Renal pelvis (tissue), 12 donors: ENCODE measurements around the gene IL22RA1. TPM values are rescaled to one million over a fixed set of nuclear protein-coding genes. Genes with fewer than 3 reads are reported as not detected.

Experiments
- DNase-seq: peaks from one replicate; pipeline ENCODE4 v3.0.0-alpha.2; 2013
- long read RNA-seq, 16 experiments: transcript quantifications; one replicate each; lab custom pipeline, GENCODE V29; 2026
- polyA plus RNA-seq, 3 donors: library from polyadenylated mRNA; unstranded; fragments of 120-200 nt; gene quantifications; one replicate each; pipeline ENCODE4 v1.2.1, GENCODE V29; 2013; ENCODE audit not compliant: insufficient read length in 3 of 3

Gene IL22RA1, protein sequence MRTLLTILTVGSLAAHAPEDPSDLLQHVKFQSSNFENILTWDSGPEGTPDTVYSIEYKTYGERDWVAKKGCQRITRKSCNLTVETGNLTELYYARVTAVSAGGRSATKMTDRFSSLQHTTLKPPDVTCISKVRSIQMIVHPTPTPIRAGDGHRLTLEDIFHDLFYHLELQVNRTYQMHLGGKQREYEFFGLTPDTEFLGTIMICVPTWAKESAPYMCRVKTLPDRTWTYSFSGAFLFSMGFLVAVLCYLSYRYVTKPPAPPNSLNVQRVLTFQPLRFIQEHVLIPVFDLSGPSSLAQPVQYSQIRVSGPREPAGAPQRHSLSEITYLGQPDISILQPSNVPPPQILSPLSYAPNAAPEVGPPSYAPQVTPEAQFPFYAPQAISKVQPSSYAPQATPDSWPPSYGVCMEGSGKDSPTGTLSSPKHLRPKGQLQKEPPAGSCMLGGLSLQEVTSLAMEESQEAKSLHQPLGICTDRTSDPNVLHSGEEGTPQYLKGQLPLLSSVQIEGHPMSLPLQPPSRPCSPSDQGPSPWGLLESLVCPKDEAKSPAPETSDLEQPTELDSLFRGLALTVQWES
- polyA plus RNA-seq, result 1 to 10 TPM; 4.6 to 5.4 (median 4.7) TPM
- long read RNA-seq, donor 1, result 0 reads
- long read RNA-seq, donor 2, partial matches to known transcripts, result 0 of 4 reads
- long read RNA-seq, donor 2, other reads (novel, unspliced or antisense), result 0 of 4 reads
- long read RNA-seq, donor 3, result 0 reads
- long read RNA-seq, donor 4, result 0 reads
- long read RNA-seq, donor 5, result 0 reads
- long read RNA-seq, donor 6, partial matches to known transcripts, result 0 of 3 reads
- long read RNA-seq, donor 6, other reads (novel, unspliced or antisense), result 0 of 3 reads
- long read RNA-seq, donor 7, partial matches to known transcripts, result 0 of 2 reads
- long read RNA-seq, donor 7, other reads (novel, unspliced or antisense), result 0 of 2 reads
- long read RNA-seq, donor 8, result 0 reads
- long read RNA-seq, donor 9, result 0 reads
- long read RNA-seq, donor 10, partial matches to known transcripts, result 0 of 1 reads
- long read RNA-seq, donor 10, other reads (novel, unspliced or antisense), result 0 of 1 reads
- long read RNA-seq, donor 11, result 0 reads
- long read RNA-seq, donor 12, partial matches to known transcripts, result 0 of 1 reads
- long read RNA-seq, donor 12, other reads (novel, unspliced or antisense), result 0 of 1 reads
- long read RNA-seq, donor 13, result 0 reads
- long read RNA-seq, donor 14, result 0 reads
- long read RNA-seq, donor 15, partial matches to known transcripts, result 0 of 2 reads
- long read RNA-seq, donor 15, other reads (novel, unspliced or antisense), result 0 of 2 reads
- long read RNA-seq, donor 16, result 0 reads

GRCh38 chr1:24142546-24143534, at the start of gene IL22RA1:
Gene IL22RA1 (minus strand): TSS chr1:24143140. CDS start chr1:24143082, 58 bp downstream.
- no peak for DNase-seq

DNA sequence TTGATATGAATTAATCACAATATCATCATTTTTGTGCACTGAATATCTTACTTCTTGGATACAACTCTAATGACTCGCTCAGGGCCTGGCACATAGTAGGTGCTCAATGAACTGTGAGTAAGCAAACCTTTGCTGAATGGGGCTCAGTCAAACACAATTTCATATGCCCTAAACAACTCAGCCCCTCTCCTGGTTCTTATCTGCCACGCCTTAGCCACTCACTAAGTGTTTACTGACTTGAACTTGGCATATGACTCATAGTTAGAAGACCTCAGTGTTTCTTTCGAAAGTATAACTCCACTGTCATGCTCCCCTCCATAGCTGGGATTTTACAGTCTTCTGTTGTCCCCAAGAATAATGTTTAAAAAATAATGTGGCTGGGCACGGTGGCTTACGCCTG, 48.9 kb upstream of the IL22RA1 start:
- DNase-seq, result no peak

DNA sequence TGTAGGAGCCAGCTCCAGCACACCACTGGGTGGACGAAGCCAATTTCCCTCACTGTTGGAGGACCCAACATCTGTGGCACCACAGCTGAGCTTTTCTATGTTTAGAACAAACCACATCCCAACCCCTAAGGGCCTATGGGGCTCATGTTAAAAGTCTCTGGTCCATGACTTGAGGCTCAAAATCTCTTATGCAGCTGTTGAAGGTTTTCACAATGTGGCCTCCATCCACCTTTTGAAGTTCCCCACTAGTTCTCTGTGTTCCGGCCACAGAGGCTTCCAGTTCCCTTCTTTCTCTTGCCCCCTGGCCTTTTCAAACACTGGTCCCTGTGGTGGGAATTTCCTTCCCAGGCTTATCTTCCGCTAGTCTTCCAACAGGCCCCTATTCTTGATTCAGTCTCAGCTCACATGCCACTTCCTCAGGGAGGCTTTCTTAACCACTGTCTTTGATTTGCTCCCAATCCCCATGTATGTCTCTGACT, 48.1 kb upstream of the IL22RA1 start:
- DNase-seq, result no peak

- DNase-seq, result no peak
These were observed 46.6 kb upstream of the IL22RA1 start for GRCh38 chr1:24189528-24189927.

GRCh38 chr1:24186993-24187790, 44.3 kb upstream of the IL22RA1 start, which contains the start of gene IFNLR1:
Gene IFNLR1 (minus strand): TSS chr1:24187289. CDS start chr1:24187248, 41 bp downstream.
- DNase-seq, result peak; percentile 62

- no peak for DNase-seq
These were observed 43.7 kb upstream of the IL22RA1 start for GRCh38 chr1:24186711-24186992.

DNA sequence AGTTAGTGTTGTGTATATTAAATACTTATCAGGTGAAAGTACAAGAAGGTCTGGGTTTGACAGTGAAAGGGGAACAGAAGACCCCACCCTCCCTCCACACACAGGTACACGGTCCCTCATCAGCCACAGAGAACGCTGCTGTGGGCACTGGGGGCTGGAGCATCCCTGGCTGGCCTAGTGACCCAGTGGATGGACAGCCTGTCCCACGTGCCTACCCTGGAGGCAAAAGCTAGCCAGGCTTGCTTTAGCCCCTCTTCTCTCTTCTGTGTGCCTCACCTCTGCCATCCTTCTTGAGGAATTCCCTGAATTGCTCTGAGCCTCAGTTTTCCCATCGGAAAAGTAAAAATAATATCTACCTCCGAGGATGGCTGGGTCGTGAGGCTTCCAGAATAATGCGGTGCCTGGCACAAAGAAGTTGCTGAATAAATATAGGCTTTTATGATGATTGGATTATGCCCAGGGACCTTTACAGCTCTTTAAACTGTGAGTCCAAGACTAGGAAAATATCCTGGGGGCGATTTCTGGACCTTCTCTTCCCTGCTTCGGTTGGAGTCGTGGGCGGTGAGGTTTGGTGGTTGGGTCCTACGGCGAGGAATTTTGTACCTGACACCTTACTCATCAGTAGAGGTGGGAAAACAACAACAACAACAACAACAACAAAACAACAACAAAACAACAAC, 43.2 kb upstream of the IL22RA1 start:
- no peak for DNase-seq

GRCh38 chr1:24185076-24185475, 42.1 kb upstream of the IL22RA1 start:
- no peak for DNase-seq

DNA sequence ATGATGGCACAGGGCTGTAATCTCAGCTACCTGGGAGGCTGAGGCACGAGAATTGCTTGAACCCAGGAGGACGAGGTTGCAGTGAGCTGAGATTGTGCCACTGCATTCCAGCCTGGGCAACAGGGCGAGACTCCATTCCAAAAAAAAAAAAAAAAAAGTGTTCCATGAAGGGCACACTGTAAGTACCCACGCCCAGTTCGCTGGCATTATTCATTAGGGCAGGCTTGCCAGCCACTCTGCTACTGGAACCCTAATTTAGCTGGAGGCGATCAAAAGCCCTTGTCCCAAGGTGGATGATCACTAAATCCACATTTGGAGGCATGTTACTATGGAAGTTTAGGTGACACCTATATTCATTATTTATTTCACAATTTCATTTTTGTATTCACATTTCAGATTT, 39.1 kb upstream of the IL22RA1 start:
- no peak for DNase-seq

GRCh38 chr1:24181619-24182018, 38.7 kb upstream of the IL22RA1 start:
- DNase-seq, result no peak

DNA sequence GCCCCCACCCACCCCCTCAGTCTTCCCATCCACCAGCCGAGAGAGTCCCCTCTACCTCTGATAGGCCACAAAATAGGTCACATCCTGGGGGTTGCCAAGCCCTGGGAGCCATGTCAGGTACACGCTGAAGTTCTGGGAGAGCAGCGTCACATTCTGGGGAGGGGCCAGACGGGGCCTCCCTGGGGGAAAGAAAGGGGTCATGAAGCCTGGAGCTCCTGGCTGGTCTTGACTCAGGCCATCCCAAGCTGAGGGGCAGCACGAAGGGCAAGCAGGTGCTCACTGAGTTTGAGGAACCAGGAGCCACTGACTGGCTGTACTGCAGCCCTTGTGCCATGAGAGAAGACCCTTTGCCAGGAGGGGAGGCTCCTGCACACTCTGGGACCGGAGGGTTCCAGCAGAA, 37.7 kb upstream of the IL22RA1 start:
- DNase-seq, result no peak

- no peak for DNase-seq
These were observed 36.4 kb upstream of the IL22RA1 start for GRCh38 chr1:24179251-24179840.

- no peak for DNase-seq
These were observed 35.5 kb upstream of the IL22RA1 start for GRCh38 chr1:24178407-24178806.

- no peak for DNase-seq
These were observed 34.2 kb upstream of the IL22RA1 start for GRCh38 chr1:24177161-24177560.

DNA sequence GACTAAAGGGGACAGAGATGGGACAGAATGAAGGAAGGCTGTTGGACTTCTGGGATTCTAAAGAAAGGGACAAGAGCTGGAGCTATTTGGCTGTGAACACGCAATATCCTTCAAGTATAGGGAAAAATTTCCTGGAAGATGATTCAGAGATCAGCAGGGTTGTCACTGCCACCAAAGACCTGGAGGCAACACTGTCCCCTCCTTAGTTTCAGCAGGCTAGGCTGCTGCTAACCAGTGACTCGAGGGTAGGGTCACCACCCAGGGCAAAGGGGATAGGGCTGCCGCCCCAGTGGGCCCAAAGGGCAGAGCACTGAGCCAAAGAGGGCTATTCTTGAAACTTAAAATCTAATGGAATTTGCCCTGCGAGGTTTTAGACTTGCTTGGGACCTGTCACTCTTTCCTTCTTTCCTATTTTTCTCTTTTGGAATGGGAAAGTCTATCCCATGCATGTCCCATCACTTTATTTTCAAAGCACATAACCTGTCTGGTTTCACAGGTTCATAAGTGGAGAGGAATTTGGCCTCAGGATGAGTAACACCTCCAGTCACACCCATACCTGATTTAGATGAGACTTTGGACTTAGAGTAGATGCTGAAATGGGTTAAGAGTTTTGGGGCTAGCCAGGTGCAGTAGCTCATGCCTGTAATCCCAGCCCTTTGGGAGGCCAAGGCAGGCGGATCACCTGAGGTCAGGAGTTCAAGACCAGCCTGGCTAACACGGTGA, 32.3 kb upstream of the IL22RA1 start:
- DNase-seq, result no peak

DNA sequence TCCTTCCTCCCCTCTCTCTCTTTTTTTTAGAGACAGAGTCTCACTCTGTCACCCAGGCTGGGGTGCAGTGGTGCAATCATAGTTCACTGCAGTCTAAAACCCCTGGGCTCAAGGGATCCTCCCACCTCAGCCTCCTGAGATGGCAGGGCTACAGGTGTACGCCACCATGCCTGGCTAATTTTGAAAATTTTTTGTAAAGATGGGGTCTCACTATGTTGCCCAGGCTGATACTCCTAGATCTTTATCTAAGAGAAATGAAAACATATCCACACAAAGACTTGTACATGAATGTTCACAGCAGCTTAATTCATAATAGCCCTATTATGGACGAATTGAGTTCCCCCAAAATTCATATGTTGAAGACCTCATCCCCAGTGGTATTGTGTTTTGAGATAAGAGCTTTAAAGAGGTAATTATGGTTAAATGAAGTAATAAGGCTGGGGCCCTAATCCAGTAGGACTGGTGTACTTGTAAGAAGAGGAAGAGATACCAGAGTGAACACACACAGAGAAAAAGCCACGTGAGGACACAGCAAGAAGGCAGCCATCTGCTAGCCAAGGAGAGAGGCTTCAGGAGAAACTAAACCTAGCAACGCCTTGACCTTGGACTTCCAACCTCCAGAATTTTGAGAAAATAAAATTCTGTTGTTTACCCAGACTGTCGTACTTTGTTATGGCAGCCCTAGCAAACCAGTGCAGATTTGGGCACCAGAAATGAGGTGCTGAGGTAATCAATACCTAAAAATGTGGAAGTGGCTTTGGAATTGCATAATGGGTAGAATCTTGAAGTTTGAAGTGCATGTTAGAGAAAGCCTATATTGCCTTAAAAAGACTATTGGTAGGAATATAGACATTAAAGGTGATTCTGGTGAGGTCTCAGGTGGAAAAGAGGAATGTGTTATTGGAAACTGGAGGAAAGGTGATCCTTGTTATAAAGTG, 31.0 kb upstream of the IL22RA1 start:
- DNase-seq, result no peak

DNA sequence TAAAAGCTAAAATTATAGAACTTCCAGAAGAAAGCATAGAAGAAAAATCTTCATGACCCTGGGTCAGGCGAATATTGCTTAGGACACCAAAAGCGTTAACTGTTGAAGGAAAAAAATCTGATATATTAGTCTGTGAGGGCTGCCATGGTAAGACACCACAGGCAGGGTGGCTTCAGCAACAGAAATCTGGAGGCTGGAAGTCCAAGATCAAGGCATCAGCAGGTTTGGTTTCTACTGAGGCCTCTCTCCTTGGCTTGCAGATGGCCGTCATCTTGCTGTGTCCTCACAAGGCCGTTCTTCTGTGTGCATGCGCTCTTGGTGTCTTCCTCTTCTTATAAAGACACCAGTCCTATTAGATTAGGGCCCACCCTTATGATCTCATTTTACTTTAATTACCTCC, 29.7 kb upstream of the IL22RA1 start:
- DNase-seq, result no peak
